HL-60 (cell line): ENCODE measurements around the gene LRRC32.

Source experiments
- DNase-seq, 2 experiments: peaks; one replicate each; pipeline ENCODE4 v3.0.0-alpha.2; 2010 to 2020; ENCODE audit warnings: low read depth in 1 of 2, low spot score in 1 of 2
- H3K27ac ChIP-seq: fragments of 250-450 bp; sonication (Bioruptor Pico); replicated peaks from 2 replicates; pipeline ENCODE4 v1.5.1; 2020; ENCODE audit warnings: mild to moderate bottlenecking, moderate library complexity
- H3K27me3 ChIP-seq: fragments of 250-450 bp; sonication (Bioruptor Pico); 2 replicates; pipeline ENCODE4 v1.5.1; 2021; ENCODE audit warnings: mild to moderate bottlenecking, moderate library complexity; ENCODE audit not compliant: insufficient read depth, poor library complexity, severe bottlenecking
- H3K4me3 ChIP-seq: replicated peaks from 2 replicates; pipeline ENCODE4 v1.5.1; 2011; ENCODE audit warnings: mild to moderate bottlenecking, control low read depth, low read length; ENCODE audit not compliant: insufficient read depth
- GABPA ChIP-seq: IDR thresholded peaks from 2 replicates; pipeline ENCODE4 v1.6.1; 2012; ENCODE audit warnings: low read depth
- POLR2AphosphoS5 ChIP-seq: IDR thresholded peaks from 2 replicates; pipeline ENCODE4 v1.6.1; 2012; ENCODE audit warnings: low read depth
- SPI1 ChIP-seq: IDR thresholded peaks from 2 replicates; pipeline ENCODE4 v1.6.1; 2012; ENCODE audit warnings: low read depth, mild to moderate bottlenecking, borderline replicate concordance
- TF ChIP-seq, protein P1 (sequence below): IDR thresholded peaks from one replicate; pipeline ENCODE4 v1.5.1; 2011; ENCODE audit warnings: low read length, control low read depth, inconsistent platforms; ENCODE audit not compliant: insufficient read depth
- TF ChIP-seq, protein P2 (sequence below): IDR thresholded peaks from 2 replicates; pipeline ENCODE4 v1.6.1; 2012; ENCODE audit warnings: low read depth; ENCODE audit not compliant: insufficient replicate concordance

LRRC32 gene

DNA sequence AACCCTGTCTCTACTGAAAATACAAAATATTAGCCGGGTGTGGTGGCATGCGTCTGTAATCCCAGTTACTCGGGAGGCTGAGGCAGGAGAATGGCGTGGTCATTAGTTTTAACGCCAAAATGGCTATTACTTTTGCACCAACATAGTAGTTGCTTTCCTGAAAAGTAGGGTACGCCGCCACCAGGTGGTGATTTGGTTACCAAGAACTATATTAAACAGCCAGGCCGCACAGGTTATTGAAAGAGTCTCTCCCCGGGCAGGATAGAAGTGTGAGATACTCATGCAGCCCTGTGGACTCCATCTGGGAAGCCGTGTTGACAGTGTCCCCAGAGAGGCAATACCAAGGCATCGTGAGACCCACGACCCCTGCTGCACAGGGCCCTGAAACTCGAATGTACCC is 24.6 kb upstream of the LRRC32 start:
- no peak overlapping the region for H3K4me3 ChIP-seq
- TF ChIP-seq, protein P1, sequence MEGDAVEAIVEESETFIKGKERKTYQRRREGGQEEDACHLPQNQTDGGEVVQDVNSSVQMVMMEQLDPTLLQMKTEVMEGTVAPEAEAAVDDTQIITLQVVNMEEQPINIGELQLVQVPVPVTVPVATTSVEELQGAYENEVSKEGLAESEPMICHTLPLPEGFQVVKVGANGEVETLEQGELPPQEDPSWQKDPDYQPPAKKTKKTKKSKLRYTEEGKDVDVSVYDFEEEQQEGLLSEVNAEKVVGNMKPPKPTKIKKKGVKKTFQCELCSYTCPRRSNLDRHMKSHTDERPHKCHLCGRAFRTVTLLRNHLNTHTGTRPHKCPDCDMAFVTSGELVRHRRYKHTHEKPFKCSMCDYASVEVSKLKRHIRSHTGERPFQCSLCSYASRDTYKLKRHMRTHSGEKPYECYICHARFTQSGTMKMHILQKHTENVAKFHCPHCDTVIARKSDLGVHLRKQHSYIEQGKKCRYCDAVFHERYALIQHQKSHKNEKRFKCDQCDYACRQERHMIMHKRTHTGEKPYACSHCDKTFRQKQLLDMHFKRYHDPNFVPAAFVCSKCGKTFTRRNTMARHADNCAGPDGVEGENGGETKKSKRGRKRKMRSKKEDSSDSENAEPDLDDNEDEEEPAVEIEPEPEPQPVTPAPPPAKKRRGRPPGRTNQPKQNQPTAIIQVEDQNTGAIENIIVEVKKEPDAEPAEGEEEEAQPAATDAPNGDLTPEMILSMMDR: no peak
- no peak for TF ChIP-seq GABPA
- TF ChIP-seq, protein P2, sequence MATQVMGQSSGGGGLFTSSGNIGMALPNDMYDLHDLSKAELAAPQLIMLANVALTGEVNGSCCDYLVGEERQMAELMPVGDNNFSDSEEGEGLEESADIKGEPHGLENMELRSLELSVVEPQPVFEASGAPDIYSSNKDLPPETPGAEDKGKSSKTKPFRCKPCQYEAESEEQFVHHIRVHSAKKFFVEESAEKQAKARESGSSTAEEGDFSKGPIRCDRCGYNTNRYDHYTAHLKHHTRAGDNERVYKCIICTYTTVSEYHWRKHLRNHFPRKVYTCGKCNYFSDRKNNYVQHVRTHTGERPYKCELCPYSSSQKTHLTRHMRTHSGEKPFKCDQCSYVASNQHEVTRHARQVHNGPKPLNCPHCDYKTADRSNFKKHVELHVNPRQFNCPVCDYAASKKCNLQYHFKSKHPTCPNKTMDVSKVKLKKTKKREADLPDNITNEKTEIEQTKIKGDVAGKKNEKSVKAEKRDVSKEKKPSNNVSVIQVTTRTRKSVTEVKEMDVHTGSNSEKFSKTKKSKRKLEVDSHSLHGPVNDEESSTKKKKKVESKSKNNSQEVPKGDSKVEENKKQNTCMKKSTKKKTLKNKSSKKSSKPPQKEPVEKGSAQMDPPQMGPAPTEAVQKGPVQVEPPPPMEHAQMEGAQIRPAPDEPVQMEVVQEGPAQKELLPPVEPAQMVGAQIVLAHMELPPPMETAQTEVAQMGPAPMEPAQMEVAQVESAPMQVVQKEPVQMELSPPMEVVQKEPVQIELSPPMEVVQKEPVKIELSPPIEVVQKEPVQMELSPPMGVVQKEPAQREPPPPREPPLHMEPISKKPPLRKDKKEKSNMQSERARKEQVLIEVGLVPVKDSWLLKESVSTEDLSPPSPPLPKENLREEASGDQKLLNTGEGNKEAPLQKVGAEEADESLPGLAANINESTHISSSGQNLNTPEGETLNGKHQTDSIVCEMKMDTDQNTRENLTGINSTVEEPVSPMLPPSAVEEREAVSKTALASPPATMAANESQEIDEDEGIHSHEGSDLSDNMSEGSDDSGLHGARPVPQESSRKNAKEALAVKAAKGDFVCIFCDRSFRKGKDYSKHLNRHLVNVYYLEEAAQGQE: no peak
- no peak for TF ChIP-seq POLR2AphosphoS5
- no peak for TF ChIP-seq SPI1
- DNase-seq: no peak

DNA sequence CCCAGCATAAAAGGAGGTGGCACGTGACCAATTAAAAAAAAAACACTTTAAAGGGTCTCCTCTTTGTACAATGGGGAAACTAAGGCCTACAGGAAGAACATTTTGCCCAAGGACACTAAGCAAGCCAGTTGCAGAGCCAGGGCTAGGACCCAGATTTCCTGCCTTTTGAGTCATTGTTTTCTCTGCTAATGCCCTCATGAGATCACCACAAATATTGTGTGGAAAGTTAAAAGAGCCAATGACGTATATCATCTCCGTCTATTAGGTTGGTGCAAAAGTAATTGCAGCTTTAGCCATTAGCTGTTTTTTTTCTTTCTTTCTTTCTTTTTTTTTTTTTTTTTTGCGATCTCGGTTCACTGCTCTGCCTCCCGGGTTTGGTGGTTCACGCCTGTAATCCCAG is 24.1 kb upstream of the LRRC32 start:
- TF ChIP-seq, protein P2: no peak
- TF ChIP-seq POLR2AphosphoS5 (no peak), SPI1 (no peak), GABPA (no peak)
- TF ChIP-seq, protein P1: no peak
- Histone ChIP-seq H3K4me3 (no peak overlapping the region), H3K27me3 (no peaks in the 10 kb centered on the region), H3K27ac (no peak overlapping the region)
- DNase-seq: no peak

More for the DNA sequence above, 24.6 kb upstream of the LRRC32 start:
- H3K27ac ChIP-seq: no peak overlapping the region
- no peaks in the 10 kb centered on the region for H3K27me3 ChIP-seq

DNA sequence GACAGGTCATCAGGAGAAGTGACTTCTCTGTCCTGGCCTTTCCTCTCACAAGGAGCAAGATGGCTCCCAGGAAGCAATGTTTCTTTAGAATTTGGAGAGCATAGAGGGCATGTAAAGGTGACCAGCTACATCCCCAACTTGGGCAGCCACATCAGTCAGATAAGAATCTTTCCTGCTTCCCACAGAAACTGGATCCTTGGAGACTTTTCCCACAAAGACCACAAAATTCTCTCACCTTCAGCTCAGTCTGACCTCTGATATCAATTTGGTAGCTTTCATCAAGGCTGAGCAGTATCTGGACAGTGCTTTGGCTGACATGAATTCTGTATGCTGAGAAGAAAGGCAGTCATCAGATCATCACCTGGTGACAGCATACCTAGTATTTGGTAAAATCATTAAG is 23.3 kb upstream of the LRRC32 start:
- H3K27me3 ChIP-seq: no peaks in the 10 kb centered on the region
- no peak overlapping the region for H3K4me3 ChIP-seq
- no peak for DNase-seq
- TF ChIP-seq SPI1 (no peak), GABPA (no peak), POLR2AphosphoS5 (no peak)
- TF ChIP-seq, protein P2: no peak
- TF ChIP-seq, protein P1: no peak
- H3K27ac ChIP-seq: no peak overlapping the region
